Adrenal gland (tissue), 12 donors: Measurements from ENCODE around the gene ABCF3. TPM values are rescaled to one million over a fixed set of nuclear protein-coding genes. Genes with fewer than 3 reads are reported as not detected.

ENCODE experiments used
- DNase-seq, 7 donors: peaks; one replicate each; pipeline ENCODE4 v3.0.0-alpha.2; 2019 to 2020
- H3K27ac ChIP-seq, 5 donors: fragments of 200-600 bp; sonication (generic) in 4 of 5; 1 replicate in 3 of 5; 2 replicates in 2 of 5; pipeline versions ENCODE4 v1.5.1 to v1.8.0; 2016 to 2020; ENCODE audit warnings: mild to moderate bottlenecking in 1 of 5
- H3K27me3 ChIP-seq: fragments of 200-600 bp; 2 replicates; pipeline ENCODE4 v1.8.0; 2021
- H3K36me3 ChIP-seq, 2 donors: fragments of 200-600 bp; replicated peaks in 1 of 2; 1 replicate in 1 of 2; 2 replicates in 1 of 2; pipeline versions ENCODE4 v1.5.1 to v1.8.0; 2018 to 2022
- H3K4me1 ChIP-seq, 2 donors: fragments of 200-600 bp; replicated peaks in 1 of 2; 1 replicate in 1 of 2; 2 replicates in 1 of 2; pipeline versions ENCODE4 v1.5.1 to v1.8.0; 2018 to 2021
- H3K4me3 ChIP-seq, 4 donors: fragments of 200-600 bp; sonication (generic) in 3 of 4; one replicate each; pipeline ENCODE4 v1.5.1; 2016 to 2018
- H3K9me3 ChIP-seq, 3 donors: fragments of 200-600 bp; sonication (generic) in 1 of 3; replicated peaks in 1 of 3; 1 replicate in 2 of 3; 2 replicates in 1 of 3; pipeline versions ENCODE4 v1.5.1 to v1.8.0; 2016 to 2021
- CTCF ChIP-seq, 6 experiments: fragments of 450-650 bp in 4 of 6; fragments of 200-600 bp in 2 of 6; sonication (generic) in 1 of 6; IDR thresholded peaks; 1 replicate in 5 of 6; 2 replicates in 1 of 6; pipeline versions ENCODE4 v1.5.1 to v1.8.0; 2016 to 2021; ENCODE audit warnings: antibody characterized with exemption in 6 of 6, mild to moderate bottlenecking in 2 of 6, moderate library complexity in 1 of 6
- POLR2A ChIP-seq, 2 donors: fragments of 450-650 bp; IDR thresholded peaks; one replicate each; pipeline ENCODE4 v1.6.1; 2017; ENCODE audit warnings: antibody characterized with exemption in 2 of 2, mild to moderate bottlenecking in 2 of 2, moderate library complexity in 1 of 2
- WGBS, 4 donors: extraction: QIAGEN DNeasy Blood & Tissue Kit in 2 of 4; methylation state at CpG; one replicate each; pipeline versions ENCODE4 v1.1.5 to v1.1.7; 2013 to 2017; 5-methylcytosine and 5-hydroxymethylcytosine counted together
- intact Hi-C, 2 donors: fragments of 100-400 bp; cut with DNase I; formaldehyde crosslinking; loops; one replicate each; pipeline versions ENCODE4 v1.14.1 to v1.15.0; 2022 to 2023
- polyA plus RNA-seq, 3 donors: library from polyadenylated mRNA; stranded (reverse); fragments of 200-250 nt in 2 of 3; fragments of 350-450 nt in 1 of 3; fragmentation: Illumina TruSeq in 1 of 3; extraction: RNeasy Lipid Tissue Mini Kit (QIAGEN cat#74804) in 1 of 3; gene quantifications; one replicate each; pipeline ENCODE4 v1.2.3, GENCODE V29; 2013 to 2014
- total RNA-seq, 9 donors: library from RNA; depleted of rRNA in 4 of 9; stranded (reverse); fragments of >200 nt in 4 of 9; fragments of 120-200 nt in 1 of 9; fragmentation: NEBNext Ultra II Directional in 1 of 9; extraction: Animal tissue kit (Norgen Biotek cat#: 25700) in 1 of 9; gene quantifications; one replicate each; pipeline versions ENCODE4 v1.1.0 to v1.2.4, GENCODE V29; 2013 to 2023
- donor health status: healthy with polysubstance abuse.
- donor health status: Bipolar disorder and iron deficiency.
- donor health status: DM: yes; HTN: yes; CAD: no.
- donor health status: DM: no; HTN: no; CAD: no.
- donor health status: DM: no; HTN: no; CAD: no.
- donor health status: DM: yes; HTN: yes; CAD: no.

Gene ABCF3
- total and polyA plus RNA-seq, 12 donors: 93.6 to 353 (median 201) TPM

GRCh38 chr3:184240384-184241140 is 54.6 kb downstream of the ABCF3 start:
- DNase-seq: no peak
- 56 to 83% (median 79%) methylated on average over 2 to 4 of the region's 4 CpGs for WGBS, 4 donors
- no peak for TF ChIP-seq POLR2A (IDR thresholded peaks at IDR 0.05)
- peak in 1 of 6 experiments; percentile 8 for TF ChIP-seq CTCF (IDR thresholded peaks at IDR 0.05)
- Histone ChIP-seq H3K4me3 (no peak overlapping the region), H3K36me3 (peaks cover 0 to 47% of the 10 kb centered on the region in 2 donors), H3K27me3 (no peaks in the 10 kb centered on the region), H3K9me3 (no peaks in the 10 kb centered on the region), H3K4me1 (peaks cover 0 to 20% of the 10 kb centered on the region in 2 donors), H3K27ac (peak overlapping the region in 2 of 5 donors; percentile 66 to 67)
- intact Hi-C loops: loop anchor here (5.0 to 10.0 kb wide), 2 partner anchors 93 to 346 kb away; no protein-coding TSS in a partner anchor

- intact Hi-C loops: loop anchor here (5.0 to 10.0 kb wide), 2 partner anchors 94 to 346 kb away; no protein-coding TSS in a partner anchor
- WGBS, 4 donors: 20 to 34% (median 29%) methylated on average over 4 to 17 of the region's 17 CpGs; no CpG with 5 or more reads in 1 of the 4 donors
Observed at GRCh38 chr3:184241141-184241446, 55.1 kb downstream of the ABCF3 start.

GRCh38 chr3:184241447-184242296 is 55.7 kb downstream of the ABCF3 start:
- no peaks in the 10 kb centered on the region for H3K27me3 ChIP-seq
- TF ChIP-seq POLR2A (IDR thresholded peaks at IDR 0.05) (peak in 1 of 2 donors; percentile 25), CTCF (IDR thresholded peaks at IDR 0.05) (peak; percentile 38 to 80 (median 73))
- H3K36me3 ChIP-seq: peaks cover 0 to 44% of the 10 kb centered on the region in 2 donors
- H3K4me3 ChIP-seq: peak overlapping the region in 1 of 4 donors; percentile 23
- peaks cover 0 to 20% of the 10 kb centered on the region in 2 donors for H3K4me1 ChIP-seq
- peak overlapping the region in 2 of 5 donors; percentile 66 to 67 for H3K27ac ChIP-seq
- intact Hi-C loops: loop anchor here (5.0 to 10.0 kb wide), 2 partner anchors 94 to 347 kb away; no protein-coding TSS in a partner anchor
- DNase-seq: peak; percentile 75 to 91 (median 86)
- no peaks in the 10 kb centered on the region for H3K9me3 ChIP-seq
- WGBS, 4 donors: 18 to 43% (median 29%) methylated on average over 6 to 46 of the region's 46 CpGs

More at GRCh38 chr3:184241141-184241446, 55.1 kb downstream of the ABCF3 start:
- H3K27me3 ChIP-seq: no peaks in the 10 kb centered on the region
- peaks cover 0 to 20% of the 10 kb centered on the region in 2 donors for H3K4me1 ChIP-seq
- DNase-seq: no peak
- no peak for TF ChIP-seq CTCF (IDR thresholded peaks at IDR 0.05)
- no peak for TF ChIP-seq POLR2A (IDR thresholded peaks at IDR 0.05)
- peak overlapping the region in 1 of 4 donors; percentile 23 for H3K4me3 ChIP-seq
- H3K9me3 ChIP-seq: no peaks in the 10 kb centered on the region
- H3K27ac ChIP-seq: peak overlapping the region in 2 of 5 donors; percentile 66 to 67
- H3K36me3 ChIP-seq: peaks cover 0 to 48% of the 10 kb centered on the region in 2 donors

- Histone ChIP-seq H3K4me1 (peaks cover 0 to 20% of the 10 kb centered on the region in 2 donors), H3K36me3 (peaks cover 0 to 44% of the 10 kb centered on the region in 2 donors), H3K9me3 (no peaks in the 10 kb centered on the region), H3K27ac (peak overlapping the region in 1 of 5 donors; percentile 67), H3K4me3 (no peak overlapping the region), H3K27me3 (no peaks in the 10 kb centered on the region)
- no peak for TF ChIP-seq POLR2A (IDR thresholded peaks at IDR 0.05)
- TF ChIP-seq CTCF (IDR thresholded peaks at IDR 0.05): no peak
- WGBS, 4 donors: 64 to 77% (median 68%) methylated on average over 3 to 5 of the region's 5 CpGs
- no peak for DNase-seq
- intact Hi-C loops: loop anchor here (5.0 to 10.0 kb wide), 2 partner anchors 95 to 347 kb away; no protein-coding TSS in a partner anchor
Observed at GRCh38 chr3:184242297-184242685, 56.3 kb downstream of the ABCF3 start.
